HG03103 (cell line): ENCODE results near the gene HK3.
A peak's percentile ranks its signal among the peaks of the same experiment; 100 is the strongest.

ENCODE experiments used
- ATAC-seq: cut with Tn5 transposase; IDR thresholded peaks from one replicate; pipeline ENCODE4 v1.9.1; 2021; ENCODE audit warnings: low read depth; ENCODE audit not compliant: unreplicated experiment

HK3 gene

DNA sequence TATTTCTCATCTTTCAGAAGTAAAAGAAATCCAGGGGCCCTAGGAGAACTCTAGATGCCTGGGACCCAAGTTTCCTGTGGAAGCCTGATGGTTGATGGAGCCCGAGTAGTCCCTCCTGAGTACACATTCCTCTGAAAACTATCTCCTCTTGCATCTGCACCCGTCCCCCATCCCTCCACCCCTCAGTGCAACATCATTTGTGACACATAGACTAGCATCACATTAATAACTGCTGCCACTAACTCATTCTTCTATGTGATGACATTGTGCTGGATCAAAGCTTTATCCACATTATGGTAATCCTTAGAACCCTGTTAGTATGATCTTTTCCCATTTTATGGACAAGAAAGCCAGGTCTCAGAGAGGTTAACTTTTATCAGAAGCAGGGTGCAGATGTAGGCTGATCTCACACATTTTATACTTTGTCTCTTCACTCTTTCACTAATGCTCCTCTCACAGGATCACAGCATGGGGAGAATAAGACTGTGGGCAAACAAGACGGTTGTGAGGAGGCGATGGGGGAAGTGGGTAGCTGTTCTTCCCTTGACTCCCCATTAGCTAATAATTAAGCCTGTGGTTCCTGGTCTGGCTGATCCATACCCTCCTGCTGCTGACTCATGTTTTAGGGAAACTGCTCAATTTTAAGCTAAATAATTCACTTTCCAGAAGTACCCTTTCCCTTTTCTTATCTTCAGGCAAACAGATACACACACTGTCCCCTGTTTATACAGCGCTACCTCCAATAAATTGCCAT, 3.9 kb upstream of the HK3 start:
- no peak for ATAC-seq

DNA sequence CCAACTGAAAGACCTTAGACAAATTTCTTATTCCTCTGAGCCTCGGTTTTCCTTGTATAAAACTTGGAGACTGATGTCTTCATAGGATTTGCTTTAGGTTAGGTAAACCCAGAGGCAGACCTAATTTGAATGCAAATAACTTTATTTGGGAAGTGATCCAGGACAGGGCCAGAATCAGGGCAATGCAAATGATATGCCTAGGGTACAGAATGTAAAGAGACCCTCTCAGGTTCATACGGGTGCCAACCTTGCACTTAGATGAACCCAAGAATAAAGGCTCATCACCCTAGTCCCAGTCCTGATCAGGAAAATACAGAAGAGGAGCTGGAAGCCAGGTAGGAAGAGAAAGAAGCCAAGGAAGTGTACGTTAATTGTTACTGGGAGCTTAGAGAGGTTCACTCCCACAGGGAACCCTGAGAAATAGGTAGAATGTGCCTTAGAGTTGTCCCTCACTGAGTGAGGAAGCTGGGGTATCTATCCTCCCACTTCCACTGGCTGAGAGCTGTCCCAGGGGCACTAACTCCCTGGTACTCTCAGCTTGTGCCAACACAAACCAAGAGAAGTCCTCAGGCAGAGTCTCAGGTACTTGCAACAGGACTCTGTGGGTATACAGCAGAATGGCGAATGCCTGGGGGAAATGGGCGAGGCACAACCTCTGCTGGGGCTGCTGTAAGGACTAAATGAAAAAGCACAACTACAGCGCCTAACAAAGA, 3.1 kb upstream of the HK3 start:
- ATAC-seq, result no peak

DNA sequence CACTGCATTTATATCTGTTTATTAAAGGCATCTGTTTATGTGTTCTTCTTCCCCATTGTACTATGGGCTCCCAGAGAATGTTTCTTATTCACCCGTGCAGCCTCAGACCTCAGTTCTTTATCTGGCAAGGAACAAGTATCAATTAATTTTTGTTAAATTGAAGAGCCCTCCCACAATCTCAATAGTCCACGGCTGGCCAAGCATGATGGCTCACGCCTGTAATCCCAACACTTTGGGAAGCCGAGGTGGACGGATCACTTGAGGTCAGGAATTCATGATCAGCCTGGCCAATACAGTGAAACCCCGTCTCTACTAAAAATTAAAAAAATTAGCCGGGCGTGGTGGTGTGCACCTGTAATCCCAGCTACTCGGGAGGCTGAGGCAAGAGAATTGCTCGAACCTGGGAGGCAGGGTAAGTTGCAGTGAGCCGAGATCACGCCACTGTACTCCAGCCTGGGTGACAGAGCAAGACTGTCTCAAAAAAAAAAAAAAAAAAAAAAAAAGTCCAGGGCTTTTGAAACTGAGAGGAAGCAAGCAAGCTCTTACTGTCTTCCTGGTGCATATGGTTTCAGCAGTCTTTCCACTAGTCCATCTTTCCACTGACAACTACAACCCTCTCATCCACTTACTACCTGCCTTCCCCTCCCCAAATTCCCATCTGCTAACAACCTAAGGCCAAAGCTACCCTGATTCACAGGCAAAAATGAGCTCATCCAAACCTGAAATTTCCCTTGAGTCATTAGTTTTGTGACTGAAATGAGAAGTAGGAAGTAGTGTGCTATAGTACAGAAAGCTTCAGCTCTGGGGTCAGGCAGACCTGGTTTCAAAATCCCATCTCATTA, 2.3 kb upstream of the HK3 start:
- peak; percentile 49 for ATAC-seq

DNA sequence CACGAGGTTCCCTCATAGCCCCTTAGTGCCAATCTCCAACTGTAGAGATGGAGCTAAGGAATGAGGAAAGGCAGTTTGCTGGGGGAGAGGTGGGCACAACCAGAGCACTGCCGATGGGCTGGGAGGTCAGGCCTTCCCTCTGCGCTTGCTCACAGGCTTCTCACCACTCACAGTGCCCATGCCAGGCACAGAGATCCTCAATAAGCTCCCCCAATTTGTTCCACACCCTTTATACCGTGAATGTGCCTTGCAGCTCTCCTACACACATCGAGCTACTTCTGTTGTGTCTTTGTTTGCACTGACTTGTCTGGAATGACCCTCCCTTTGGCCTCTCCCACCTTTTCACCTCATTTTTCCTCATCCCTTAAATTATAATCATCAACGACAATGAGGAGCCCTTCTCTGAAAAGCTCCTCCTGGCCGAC, 1.6 kb upstream of the HK3 start:
- no peak for ATAC-seq

DNA sequence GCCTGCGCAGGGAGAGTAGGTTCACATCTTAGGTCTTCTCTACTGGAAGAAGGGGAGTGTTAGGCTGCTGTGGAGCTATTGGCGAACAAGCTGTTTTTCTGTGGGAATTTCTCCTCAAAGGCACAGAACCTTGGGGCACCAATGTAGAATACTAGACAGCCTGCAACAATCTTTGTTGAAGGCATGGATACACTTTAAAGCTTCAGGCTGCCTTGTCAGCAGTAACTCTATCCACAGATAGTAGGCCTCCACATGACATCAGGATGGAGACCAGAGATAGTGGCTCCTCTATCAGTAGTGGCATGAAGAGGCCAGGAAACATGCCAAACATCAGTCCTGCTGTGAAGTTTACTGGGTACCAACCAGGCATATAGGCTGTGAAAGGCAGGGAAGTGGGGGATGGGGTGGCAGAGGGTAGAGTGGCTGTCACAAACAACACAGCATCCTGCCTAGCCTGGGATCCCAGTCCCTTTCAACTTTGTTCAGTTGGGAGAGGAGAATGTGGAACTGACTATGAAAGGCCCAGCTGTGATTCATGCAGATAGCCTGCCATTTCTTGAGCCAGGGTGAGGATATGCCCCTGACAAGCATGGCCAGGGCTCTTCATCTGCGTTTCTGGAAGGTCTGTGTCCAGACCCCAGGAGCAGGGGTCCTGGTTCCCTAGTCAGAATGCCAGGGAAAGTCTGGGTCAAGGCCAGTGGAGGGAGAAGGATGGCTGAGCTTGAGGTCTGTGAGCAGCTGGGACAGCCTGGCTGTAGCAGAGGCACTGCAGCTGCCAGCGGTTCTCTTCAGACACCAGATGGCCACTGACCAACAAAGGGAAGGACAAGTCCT, 1.0 kb upstream of the HK3 start:
- ATAC-seq, result no peak

DNA sequence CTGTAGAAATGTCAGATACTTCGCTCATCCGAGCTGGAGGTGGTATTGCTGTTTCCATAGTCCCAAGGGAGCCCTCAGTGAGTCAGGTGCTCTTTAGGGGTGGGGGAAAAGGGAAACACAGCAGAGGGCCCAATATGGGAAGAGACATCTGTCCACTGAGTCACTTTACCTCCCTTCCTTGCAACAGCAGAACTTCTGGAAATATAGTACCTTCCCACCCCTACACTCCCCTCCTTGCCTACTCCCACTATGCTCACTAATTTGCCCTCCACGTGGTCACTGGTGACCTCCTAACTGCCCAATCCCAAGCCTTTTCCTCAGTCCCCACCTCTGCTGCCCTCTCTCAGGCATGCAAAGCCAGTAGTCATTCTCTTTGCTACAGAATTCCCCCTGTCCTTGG, 1.9 kb downstream of the HK3 start:
- no peak for ATAC-seq

DNA sequence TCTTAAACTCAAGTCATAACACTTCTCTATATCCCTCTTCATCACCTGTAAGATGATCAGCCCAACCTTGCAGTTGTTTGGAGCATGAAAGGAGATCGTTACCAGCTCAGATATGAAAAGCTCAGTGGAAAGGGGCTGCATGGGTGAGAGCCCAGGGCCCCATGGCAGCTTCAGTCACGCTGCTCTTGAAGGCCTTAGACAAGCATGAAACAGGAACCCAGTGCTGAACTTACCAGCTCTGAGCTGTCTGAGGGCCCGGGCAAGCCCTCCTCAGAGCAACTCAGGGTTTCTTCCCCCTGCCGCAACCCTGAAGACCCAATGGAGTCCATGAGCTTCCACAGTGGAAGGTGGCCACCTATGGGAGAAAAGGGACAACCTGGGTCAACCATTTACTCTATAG, 3.3 kb downstream of the HK3 start:
- no peak for ATAC-seq

DNA sequence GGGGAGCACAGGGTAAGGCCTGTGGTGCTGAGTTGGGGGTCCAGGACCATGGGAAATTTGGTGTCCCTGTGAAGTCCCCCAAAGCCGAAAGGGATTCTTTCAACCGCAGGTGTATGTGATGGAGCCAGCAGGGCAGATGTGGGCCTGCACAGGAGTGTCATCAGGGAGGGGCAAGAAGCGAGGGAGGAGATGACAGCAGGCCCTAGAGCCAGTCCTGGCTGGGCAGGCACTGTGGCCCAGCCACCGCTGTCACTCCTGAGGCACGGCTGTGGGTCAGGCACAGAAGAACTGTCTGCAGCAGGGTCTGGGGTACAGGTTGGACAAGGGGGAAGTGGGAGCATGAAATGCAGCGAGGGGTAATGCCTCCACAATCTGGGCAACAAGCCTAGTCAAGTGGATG, 4.8 kb downstream of the HK3 start:
- no peak for ATAC-seq

DNA sequence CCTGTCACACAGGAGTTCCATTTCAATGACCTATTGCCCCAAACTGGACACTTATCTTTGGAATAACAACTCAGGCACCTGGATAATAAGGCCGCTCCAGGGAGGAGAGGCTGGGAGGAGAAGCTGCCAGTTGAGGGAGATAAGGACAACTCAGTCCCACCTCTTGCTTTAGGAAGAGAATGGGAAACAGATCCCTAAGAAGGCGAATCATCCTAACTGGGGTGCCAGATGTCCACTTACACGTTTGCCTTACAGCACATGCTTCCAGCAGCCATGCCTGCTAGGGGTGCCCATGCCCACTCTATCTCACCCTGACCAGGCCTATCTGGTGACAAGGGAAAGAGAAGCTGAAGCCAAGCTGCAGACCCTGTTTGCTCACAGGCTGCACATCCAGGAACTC, 6.5 kb downstream of the HK3 start:
- ATAC-seq, result no peak

DNA sequence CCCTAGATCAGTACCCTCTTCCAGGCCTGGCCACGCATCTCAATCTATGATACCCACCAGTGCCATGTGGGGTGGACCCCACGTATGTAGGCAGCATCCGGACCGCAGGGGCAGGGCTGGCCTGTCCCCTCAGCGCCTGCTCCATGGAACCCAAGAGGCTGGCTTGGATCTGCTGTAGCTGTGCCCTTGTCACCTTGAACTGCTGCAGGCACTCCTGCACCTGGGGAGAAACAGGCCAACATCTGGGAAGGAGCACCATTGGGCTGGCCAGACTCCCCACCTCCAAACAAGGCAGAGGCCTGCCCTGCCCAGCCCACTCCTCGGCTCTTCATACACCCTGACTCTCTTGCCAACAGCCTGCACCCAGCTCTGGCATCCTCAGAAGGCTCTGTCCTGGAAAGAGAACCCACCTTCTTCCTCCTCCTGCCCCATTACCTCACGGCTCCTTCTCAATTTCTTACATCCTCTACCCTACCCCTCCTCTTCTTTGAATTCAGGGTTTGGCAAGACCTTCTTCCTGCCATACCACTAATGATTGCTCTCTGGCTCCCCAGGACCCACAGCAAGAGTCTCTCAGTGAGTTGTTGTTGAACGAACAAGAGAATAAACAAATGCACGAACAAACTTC, 7.7 kb downstream of the HK3 start:
- no peak for ATAC-seq

DNA sequence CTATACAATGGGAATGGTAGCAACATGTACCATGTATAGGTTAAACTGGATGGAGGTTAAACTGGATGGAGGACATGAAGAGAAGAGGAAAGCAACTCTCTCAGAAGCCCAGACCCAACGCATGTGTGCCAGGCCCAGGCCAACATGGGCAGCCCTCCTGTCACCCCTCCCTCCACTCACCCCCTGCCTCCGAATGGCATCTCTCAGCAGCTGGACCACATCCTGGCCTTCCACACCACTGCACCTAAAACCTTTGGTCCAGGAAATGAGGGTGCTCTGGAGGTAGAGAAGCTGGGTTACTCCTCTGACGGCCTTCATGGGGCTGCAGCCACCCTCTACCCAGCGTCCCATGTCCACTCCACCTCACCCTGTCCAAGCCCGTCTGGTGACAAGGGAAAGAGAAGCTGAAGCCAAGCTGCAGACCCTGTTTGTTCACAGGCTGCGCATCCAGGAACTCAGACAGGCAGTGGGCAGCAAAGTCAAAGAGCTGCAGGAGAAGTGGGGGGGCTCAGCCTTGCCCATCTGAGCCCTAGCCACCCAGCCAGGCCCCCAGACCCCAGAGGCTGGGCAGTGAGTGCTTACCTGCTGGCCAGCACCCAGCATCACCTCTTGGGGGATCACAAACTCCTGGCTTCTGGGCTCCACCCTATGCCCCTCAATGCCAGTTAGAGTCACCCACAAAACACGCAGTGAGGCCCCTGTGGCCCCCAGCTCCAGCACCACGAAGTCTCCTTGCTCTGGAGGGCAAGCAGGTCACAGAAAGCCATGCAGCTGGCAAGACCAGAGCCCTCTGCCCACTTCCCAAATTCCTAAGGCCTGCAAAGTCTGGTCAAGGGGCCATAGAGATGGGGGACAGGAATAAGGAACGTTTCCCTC, 8.5 kb downstream of the HK3 start:
- ATAC-seq, result no peak

DNA sequence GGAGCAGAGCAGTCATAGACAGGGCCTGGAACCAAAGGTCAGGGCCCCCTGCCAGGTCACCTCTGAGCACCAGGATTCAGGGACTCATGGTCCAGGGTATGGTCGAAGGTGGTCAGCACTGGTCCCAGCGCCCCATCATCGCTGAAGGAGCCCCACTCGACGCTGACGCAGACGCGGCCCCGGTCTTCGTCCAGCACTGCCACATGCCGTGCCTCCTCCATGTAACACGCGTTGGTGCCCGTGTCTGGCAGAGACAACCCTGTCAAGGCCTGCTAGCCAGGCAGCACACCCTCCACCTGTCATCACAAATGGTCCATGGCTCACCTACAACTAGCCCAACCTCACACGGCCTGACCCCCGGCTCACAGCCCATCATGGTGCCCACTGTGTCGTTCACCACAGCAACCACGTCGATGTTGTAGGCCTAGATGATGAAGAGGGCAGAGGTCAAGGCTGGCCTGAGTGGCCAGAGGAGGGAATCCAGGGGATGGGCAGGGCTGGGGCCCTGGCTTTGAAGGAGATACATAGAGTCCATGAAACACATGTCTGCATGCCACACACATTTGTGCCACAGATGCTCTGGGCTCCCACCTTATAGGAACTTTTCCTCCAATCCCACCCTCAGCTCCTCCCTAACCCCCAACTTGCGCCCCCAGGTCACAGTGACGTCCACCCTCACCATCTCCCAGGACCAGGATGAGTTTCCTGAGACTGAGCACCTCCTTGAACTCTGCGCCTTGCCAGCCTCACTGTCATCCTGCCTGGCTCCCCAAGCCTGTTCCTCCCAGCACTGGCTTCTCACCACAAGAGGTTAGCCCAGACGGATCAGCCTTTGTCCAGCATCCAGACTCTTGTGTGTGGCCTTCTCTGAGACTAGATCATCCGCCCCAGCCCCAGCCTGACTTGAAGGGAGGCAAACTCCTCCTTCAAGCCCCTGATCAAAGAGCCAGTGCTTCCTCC, 9.5 kb downstream of the HK3 start:
- no peak for ATAC-seq

DNA sequence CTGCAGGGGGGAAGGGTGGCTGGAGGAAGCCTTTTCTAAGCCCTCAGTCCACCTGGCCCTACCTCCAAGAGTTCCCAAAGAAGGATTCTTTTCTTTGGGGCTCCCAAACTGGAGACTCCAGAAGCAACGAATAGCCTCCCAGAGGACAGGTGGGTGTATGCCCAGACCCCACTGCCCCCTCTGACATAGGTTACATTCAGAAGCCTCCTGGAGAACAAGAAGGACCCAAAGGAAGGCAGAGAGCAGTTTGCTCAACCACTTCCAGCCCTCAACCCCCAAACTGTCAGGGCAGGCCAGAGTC, 10.3 kb downstream of the HK3 start:
- ATAC-seq, result no peak

DNA sequence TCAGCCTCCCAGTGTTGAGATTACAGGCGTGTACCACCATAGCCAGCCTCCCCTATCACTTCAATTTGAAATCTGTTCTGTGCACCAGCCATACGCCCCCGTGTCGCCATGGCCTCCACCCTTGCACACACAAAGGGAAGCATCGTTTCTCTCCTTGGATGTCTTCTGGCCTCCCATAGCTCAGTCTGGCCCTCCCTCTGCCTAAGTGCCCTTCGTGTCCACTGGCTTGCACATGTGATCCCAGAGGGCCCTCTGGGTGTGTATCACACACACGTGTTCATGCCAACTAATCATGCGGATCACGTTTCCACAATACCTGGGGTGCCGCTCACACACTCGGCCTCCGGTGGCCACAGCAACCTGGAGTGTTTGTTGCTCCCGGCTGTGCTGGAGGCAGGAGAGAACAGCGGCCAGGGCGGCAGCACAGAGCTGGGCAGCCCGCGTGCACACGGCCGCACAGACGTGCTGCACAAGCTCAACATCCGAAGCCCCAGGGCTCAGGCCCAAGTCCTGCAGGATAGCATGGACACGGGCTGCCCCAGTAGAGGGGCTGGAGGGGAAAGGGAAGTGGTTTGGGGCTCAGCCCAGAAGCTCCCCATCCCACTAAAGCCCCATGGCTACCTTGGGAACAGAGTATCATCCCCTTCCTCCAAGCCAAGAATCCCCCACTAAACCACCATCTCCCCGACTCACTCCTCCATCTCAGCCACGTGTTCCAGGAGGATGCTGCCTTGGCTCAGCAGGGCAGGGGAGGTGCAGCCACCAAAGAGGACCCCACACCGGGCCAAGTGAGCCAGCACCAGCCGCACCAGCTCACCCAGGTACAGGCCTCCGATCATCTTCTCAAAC, 10.9 kb downstream of the HK3 start:
- ATAC-seq, result no peak

DNA sequence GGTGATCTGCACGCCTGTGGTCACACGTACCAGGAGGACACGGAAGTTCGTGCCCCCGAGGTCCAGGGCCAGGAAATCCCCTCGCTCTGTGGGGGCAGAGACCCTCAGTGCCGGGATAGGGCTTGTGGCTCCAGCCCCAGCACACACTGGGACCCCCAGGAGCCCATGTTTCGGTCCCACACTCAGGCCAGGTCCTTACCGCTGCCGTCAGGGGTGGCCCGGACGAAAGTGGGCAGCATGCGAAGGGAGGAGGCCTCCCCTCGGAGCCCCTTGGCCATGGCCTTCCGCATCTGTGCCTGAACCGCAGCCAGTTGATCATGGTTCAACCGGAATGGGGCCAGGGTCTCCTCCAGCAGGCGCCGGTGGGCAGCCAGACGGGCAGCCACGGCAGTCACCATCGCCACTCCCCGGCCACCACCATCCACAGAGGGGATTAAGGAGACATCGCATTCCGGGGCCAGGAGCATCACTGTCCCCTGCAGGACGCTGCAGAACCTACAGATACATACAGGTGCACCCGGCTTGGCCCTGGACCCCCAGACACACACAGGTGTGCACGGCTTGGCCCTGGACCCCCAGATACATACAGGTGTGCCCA, 11.8 kb downstream of the HK3 start:
- no peak for ATAC-seq

DNA sequence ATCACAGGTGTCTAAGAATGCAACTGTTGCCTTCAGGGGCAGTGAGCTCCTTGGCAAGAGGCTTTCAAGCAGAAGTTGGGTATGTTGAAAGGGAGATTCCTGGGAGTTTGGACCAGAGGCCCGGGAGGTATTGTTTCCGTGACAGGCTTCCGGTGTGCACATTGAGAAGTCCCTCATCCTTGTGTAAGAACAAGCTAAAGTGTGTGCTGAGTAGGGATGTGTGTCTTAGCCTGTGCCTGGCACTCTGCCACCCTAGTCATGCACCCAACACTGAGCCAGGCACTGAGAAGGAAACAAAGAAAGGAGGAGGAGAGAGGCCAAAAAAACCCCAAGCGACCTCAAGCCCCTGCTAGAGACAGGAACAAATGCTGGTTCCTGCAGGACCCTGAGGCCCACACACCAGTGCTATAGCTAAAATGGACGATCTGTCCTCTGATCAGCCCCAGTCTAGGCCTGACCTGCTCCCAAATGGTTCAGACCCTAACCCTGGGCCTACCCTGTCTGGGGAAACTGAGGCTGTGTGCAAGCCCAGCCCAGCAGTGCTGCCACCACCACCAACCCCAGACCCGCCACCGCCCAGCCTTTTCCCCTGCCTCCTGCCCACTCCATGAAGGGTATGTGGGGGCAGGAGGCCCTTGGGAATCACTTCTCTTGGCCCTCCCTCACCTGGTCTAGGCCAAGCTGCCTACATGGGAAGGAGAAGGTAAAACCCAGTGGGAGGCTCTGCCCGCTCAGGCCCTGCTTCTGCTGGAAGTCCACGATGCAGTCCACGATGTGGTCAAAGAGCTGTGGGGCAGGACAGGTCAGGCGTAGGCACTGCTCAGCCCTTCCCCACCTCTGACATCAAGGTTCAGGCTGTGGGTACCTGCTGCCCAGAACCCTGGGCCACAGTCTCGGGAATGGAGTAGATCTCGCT, 12.6 kb downstream of the HK3 start:
- ATAC-seq, result no peak
